Central memory CD4-positive, alpha-beta T cell (primary cell): ENCODE results near the gene ACE.

ENCODE experiments used
- DNase-seq: peaks from one replicate; pipeline ENCODE4 v3.0.0; 2022

The ACE gene

DNA sequence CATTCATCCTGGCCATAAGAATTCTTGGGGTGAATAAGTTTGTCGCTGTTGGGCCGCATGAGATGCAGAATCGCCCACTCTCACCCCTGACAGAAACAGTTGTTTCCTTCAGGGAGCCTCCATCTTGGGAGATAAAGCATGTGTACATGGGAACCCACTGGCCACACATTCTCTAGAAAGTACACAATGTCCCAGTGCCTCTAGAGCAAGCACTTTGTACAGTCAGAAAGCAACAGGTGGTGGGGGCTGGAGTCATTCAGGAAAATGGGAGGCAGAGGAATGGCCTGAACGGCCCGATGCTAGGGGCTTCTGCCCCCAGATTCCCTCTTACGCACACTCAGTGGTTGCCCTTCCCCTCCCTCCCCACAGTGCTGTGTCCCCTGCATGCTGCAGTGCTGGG, 16.1 kb downstream of the ACE start:
- no peak for DNase-seq

DNA sequence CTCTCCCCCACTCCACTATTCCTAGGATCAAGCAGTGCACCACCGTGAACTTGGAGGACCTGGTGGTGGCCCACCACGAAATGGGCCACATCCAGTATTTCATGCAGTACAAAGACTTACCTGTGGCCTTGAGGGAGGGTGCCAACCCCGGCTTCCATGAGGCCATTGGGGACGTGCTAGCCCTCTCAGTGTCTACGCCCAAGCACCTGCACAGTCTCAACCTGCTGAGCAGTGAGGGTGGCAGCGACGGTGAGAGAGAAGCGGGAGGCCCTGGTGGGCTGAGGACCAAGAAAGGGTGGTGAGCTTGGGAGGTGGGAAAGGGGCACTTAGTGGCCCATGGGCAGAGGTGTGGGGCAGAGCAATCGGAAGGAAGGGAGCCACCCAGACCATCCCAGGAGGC, 16.6 kb downstream of the ACE start:
- no peak for DNase-seq

DNA sequence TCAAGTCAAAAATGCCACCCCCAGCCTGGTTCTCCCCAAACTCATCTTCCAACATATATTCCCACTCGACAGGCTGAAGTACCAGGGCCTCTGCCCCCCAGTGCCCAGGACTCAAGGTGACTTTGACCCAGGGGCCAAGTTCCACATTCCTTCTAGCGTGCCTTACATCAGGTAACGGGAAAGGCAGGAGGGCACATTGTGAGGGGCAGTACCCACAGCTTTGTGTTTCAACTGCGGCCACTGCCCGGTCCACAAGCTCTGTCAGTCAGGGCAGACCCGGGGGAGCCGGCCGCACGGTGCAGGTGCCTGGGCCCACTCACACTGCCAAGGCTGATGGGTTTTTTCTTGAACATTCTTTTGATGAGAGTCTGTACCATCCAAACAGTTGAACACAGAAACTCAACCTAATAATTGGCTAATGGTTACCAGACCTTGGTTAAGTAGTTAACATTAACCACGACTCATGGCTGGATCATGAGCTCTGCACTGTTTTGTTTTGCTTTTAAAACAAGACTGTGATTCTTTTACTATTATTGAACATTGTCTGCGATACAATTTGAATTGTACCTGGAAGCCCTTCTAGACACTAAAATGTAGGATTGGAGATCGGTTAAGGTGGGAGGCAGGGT, 17.6 kb downstream of the ACE start:
- DNase-seq = no peak

DNA sequence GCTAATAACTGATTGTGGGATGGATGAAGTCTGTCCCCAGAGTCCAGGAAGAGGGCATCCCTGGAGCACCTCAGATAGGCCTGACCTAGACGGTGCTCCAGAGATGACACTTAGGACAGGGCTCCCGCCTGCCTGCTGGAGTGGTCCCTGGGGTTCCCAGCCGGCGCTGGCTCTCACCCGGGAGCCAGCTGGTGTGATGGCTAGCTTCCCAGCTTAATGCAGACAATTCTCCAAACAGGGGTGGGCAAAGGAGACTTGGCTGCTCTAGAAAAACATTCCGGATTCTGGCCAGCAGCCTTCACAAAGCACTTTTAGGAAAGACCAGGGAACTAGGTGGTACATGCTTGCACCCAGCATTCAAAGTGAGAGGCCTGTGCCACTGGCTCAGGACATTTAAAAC, 18.6 kb downstream of the ACE start:
- no peak for DNase-seq

DNA sequence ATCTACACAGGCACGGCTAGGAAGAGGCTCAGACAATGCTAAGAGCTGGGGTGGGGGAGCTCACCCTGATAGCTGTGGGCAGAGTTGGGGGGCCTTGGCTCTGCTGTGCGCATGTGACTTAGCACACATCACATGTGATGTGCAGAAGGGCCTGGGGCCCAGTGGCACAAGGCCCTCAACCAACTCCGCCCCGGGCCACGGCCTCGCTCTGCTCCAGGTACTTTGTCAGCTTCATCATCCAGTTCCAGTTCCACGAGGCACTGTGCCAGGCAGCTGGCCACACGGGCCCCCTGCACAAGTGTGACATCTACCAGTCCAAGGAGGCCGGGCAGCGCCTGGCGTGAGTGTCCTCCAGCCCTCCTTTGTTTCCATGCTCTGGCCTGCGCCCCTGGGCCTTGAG, 19.3 kb downstream of the ACE start:
- DNase-seq = no peak

DNA sequence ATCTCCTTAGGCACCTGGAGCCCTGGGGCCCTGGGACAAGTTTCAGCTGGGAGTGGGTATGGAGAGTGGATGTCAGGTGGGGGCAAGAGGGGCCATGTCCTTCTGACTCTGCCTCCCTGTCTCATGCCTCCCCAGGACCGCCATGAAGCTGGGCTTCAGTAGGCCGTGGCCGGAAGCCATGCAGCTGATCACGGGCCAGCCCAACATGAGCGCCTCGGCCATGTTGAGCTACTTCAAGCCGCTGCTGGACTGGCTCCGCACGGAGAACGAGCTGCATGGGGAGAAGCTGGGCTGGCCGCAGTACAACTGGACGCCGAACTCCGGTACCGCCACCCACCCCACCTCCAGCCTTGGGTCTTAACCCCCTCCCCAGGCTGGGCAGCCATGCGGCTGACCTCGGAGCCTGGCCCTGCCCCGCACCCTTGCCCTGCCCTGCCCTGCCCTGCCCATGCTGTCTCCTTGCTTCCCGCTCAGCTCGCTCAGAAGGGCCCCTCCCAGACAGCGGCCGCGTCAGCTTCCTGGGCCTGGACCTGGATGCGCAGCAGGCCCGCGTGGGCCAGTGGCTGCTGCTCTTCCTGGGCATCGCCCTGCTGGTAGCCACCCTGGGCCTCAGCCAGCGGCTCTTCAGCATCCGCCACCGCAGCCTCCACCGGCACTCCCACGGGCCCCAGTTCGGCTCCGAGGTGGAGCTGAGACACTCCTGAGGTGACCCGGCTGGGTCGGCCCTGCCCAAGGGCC, 20.0 kb downstream of the ACE start:
- DNase-seq = no peak

DNA sequence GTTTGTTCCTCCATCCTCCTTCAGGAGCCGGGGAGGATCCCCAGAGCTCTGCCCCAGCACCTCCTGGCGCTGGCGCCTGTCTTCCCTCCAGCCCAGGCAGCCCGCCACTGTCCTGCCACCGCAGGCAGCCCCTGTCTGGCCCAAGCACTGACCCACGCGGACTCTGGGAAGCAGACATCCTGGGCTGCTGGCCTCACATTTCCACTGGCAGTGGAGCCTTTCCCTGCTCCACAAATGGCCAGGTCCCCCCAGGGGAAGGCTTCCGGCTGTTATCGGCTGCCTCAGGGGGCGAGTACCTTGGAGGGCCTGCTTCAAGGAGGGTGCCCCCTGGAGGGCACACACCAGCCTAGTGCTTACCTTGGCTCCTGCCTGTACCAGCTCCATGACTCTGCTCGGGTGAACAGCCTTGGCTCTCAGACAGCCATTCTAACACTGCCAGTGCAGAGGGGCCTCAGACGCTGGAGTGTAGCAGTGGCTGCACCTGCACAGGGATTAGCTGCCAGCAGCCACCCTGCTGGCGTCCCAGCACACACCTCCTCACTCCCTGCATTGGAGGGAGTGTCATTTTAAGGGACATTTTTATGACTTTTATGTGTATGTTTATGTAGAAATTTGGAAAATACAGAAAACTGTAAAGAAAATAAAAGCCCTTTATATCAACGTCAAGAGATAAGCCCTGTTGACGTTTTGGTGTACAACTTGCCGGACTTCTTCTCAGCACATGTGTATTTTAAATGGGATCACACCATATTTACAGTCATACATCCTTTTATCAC, 21.0 kb downstream of the ACE start:
- no peak for DNase-seq

DNA sequence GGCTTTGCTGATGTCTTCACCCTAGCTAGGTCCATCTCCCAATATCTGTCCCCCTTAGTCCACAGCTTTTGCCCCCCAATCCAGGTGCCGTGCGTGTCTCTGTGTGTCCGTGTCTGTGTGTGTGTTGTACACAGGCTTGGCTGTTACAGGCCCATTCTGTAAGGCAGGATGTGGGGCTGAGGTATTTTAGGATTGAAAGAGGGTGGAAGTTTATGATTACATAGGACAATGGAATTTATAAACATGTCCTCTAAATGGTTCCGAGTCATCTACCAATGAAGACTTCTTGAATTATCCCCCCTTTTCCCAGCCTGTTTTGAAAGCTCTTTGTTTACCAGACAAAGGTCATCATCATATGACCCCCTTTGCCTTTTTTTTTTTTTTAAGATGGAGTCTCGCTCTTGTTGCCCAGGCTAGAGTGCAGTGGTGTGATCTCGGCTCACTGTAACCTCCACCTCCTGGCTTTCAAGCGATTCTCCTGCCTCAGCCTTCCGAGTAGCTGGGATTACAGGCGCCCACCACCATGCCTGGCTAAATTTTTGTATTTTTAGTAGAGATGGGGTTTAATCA, 21.9 kb downstream of the ACE start:
- no peak for DNase-seq

DNA sequence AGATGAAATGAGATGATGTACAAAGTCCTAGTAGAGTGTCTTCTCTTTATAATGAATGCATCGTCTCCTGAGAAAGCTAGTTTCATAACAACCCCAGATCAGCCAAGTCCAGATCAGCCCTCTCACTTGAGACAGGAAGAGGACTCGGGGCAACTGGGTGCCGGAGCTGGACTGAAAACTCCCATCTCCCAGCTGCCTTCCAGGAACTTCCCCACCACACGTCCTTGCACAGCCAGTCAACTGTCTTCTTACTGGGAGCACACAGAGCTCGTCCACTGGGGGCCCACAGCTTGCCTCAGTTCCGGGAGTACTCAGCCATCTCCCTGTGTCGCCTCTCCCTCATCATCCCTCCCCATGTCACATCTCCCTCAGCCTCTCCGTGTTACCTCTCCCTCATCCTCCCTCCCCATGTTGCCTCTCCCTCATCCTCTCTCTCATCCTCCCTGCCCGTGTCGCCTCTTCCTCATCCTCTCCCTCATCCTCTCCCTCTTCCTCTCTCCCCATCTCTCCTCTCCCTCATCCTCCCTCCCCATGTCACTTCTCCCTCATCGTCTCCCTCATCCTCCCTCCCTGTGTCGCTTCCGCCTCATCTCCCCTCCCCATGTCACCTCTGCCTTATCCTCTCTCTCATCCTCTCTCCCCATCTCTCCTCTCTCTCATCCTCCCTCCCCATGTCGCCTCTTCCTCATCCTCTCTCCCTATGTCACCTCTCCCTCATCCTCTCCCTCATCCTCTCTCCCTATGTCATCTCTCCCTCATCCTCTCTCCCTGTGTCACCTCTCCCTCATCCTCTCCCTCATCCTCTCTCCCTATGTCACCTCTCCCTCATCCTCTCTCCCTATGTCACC, 23.9 kb downstream of the ACE start:
- DNase-seq = no peak

DNA sequence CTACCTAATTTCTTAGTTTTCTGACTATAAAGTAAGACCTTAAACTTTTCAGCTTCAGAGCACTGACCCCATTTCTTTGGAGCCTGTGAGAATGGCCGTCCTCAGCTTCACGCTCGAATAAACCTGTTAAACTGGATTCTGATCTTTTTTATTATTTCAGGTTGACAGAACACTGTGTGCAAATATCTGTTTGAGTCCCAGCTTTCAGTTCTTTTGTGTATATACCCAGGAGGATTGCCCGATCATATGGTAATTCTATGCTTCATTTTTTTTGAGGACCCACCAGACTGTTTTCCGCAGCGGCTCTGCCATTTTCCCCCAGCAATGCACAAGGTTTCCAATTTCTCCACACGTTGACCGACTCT, 26.5 kb downstream of the ACE start:
- DNase-seq = no peak

DNA sequence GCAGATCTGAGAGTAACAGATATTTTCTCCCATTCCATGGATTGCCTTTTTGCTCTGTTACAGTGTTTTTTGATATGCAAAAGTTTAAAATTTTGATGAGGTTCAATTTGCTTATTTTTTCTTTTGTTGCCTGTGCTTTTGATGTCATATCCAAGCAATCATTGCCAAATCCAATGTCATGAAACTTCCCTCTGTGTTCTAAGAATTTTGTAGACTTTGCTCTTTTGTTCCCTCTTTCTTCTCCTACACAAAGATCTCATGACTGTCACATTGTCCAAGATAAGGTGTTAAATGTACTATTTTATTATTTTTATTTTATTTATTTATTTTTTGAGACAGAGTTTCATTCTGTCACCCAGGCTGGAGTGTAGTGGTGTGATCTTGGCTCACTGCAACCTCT, 27.4 kb downstream of the ACE start:
- no peak for DNase-seq

DNA sequence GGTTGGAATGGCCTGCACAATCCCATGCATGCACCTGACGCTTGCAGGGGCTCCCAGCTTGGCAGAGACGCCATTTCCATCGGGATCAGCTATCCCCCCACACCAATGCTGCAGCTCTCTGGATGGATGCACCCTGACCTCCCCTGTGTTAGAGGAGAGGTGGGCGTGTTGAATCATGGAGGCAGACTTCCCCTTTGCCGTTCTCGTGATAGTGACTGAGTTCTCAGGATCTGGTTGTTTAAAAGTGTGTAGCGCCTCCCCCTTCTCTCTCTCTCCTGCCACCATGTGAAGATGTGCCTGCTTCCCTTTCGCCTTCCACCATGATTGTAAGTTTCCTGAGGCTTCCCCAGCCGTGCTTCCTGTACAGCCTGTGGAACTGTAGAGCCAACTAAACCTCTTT, 28.5 kb downstream of the ACE start:
- DNase-seq = no peak

DNA sequence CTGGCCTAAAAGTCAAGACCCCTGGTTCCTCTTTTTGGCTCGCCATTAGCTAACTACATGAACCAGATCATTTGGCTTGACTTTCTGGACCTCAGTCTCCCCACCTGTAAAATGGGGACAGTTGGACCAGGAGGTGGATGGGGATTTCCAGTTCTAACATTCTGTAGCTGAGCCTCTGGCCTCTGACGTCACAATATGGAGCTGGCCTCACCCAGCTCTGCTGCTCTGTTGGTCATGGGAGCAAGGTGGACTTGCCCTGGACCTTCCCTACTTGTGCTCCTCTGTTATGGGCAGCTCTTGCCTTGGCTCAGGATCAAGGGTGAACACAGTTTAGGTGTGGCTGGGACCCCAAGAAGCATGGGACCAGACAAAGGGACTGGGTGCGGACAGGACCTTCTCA, 29.8 kb downstream of the ACE start:
- DNase-seq = no peak

DNA sequence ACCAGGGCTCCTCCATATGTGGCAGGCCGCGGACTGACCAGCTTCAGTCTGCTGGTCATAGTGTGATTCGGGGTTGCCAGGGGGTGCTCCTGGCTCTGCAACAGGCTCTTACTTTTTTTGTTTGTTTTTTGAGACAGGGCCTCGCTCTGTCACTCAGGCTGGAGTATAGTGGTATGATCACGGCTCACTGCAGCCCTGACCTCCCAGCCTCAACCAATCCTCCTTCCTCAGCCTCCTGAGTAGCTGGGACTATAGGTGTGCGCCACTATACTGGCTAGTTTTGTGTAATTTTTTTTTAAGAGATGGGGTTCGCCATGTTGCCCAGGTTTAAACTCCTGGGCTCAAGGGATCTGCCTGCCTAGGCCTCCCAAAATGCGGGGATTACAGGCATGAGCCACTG, 34.5 kb downstream of the ACE start:
- DNase-seq = no peak

DNA sequence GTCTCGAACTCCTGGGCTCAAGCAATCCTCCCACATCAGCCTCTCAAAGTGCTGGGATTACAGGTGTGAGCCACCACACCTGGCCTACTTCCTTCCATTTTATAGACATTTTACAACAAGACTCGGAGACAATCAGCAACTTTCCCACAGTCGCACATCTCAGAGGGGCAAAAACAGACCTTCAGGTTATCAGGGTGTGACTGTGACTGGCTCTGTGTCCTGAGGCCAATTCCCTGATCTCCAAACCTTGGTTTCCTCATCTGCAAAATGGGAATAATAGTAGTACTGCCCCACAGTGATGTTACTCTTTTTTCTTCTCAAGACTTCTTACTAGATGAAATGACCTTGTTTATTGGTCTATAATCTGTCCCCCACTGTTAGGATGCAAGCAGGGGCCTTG, 35.5 kb downstream of the ACE start:
- no peak for DNase-seq

DNA sequence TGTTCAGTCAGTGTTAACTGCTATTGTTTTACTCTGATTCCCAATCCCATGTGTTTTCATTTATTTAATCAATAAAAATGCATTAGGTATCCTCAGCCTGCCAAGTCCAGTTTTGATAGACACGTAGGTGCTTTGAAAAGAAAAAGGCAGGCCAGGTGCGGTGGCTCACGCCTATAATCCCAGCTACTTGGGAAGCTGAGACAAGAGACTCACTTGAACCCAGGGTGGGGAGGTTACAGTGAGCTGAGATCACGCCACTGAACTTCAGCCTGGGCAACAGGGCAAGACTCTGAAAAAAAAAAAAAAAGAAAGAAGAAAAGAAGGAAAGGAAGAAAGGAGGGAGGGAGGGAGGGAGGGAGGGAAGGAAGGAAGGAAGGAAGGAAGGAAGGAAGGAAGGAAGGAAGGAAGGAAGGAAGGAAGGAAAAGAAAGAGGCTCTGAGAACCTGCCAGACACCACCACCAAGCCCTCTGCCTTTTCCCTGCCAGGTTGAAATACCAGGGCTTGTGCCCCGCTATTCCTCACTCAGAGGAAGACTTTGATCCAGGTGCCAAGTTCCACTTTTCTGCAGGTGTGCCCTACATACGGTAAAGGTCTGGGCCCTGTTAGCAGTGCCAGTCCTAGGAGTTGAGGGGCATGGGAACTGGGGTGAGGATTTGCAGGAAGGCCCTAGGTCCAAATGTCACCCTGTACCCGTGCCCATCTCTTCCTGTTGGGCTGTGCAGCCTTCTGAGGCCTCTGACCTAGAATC, 36.2 kb downstream of the ACE start:
- no peak for DNase-seq

DNA sequence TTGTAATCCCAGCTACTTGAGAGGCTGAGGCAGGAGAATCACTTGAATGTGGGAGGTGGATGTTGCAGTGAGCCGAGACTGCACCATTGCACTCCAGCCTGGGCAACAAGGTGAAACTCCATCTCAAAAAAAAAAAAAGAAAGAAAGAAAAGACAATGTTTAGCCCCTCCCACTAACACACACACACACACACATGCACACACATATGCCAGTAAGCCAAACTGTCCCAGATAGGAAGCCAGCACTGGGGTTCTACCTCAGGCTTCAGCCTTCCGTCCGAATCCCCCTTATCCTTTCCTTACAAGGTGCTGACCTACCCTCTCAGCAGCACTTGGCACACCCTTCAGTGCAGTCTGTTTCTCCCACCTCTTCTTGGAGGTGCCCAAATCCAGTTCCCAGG, 37.6 kb downstream of the ACE start:
- no peak for DNase-seq

DNA sequence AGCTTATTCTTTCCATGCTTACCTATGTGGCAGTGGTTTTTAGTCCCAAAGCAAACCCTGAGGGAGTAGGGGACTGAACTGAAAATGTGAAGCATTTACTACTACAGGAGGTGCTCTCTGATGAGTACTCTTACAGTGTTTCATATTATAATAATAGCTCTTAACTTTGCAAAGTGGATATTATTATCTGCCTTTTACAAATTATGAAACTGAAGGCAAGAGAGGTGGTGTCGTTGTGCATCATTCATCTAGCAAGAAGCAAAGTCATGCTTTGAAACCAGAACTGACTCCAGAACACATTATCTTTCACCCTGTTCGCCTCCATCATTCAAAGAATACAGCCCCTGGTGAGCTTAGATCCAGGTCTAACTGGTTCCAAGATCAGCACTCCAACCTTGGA, 38.1 kb downstream of the ACE start:
- no peak for DNase-seq

DNA sequence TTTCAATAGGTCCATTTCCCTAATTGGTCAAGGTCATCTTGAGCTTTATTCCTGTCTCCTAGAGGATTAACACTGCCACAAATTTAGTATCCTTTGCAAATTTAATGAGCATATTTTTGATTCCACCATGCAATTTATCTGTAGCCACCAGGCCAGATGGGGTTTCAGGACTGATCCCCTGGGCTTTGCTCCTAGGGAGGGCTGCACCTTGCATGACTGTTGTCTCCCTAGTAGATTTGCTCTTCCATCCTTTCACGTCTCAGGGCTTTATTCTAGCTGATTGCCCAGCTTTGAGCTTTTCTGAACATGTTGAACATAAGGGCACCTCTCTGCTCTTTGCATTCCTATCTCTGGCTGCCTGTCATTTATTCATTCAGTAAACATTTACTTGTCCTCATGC, 38.6 kb downstream of the ACE start:
- DNase-seq = no peak

DNA sequence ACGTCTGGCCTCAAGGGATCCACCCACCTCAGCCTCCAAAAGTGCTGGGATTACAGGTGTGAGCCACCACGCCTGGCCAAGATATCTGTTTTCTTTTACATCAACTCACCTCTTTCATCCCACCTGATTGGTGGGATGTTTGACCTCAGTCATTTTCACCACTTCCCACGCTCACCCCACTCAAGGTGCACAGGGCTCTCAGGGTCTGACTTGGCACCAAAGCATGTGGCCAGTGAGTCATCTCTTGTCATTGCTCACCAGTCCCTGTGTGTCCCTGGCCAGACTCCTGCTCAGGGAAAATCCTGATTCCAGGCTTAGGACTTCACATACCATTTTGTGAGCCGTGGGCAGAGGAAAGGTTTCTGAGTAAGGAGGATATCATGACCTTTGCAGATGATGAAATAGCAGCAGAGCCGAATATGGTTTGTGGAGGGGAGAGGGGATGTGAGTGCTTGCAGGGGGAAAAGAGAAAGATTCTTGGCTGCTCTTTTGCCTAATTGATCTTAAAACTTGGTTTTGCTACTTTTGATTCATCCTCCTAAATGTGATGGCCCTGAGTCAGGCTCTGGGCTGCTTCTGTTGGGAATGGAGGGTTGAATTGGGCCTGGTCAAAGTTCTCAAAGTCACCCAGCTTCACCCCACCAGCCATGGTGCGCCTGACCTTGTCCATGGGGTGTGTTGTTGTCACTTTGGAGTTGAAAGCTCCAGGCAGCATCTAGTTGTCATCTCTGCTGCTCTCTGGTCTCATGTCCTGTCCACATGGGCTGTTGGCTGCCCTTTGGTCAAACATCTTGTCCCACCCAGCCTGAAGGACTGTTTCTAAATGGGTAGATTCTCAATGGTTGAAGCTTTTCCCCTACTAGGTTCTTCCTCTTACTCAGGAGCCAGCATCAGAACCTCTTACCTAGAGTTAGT, 40.3 kb downstream of the ACE start:
- DNase-seq = no peak
